ENCODE measurements around the gene LTBP1. TPM values are rescaled to one million over a fixed set of nuclear protein-coding genes. Genes with fewer than 3 reads are reported as not detected.

LTBP1 gene
- polyA plus RNA-seq, 1 donor (not counting 4 experiments of a cell fraction or from before 2014, with no cell fraction given) = 9.2 TPM

DNA sequence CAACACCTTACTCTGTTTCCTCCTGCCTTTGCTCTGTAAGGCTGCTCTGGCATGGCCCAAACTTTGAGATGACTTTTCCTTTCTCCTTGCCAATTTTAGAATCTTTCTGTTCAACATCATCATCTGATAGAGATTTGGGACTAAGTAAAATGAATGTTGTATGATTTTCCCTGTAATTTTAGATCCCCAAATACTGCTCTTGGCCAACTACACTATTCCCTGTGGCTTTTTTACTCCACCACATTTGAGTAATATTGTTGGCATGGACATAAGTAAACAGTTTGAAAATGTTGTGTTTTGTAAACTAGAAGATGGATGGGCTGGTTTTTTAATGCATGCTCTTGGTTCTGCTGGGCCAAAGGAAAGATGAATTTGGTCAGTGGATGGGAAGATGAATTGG is 12.1 kb downstream of the LTBP1 start:
- Histone ChIP-seq H4K20me1 (ENCODE audit: control insufficient read depth, extremely low read depth, insufficient read depth, low read length) (no peaks in the 10 kb centered on the region), H3K27me3 (ENCODE audit: control insufficient read depth, extremely low read depth, insufficient read depth, low read length) (no peaks in the 10 kb centered on the region), H3K4me2 (ENCODE audit: control insufficient read depth, extremely low read depth, insufficient read depth, low read depth, low read length) (no peak overlapping the region), H3K36me3 (ENCODE audit: control insufficient read depth in 2 of 2, extremely low read depth in 1 of 2, insufficient read depth in 2 of 2, low read length in 2 of 2) (no peaks in the 10 kb centered on the region), H2AFZ (ENCODE audit: control insufficient read depth, low read length) (no peak overlapping the region), H3K9ac (ENCODE audit: control insufficient read depth, extremely low read depth, insufficient read depth, low read length) (no peak overlapping the region), H3K4me1 (ENCODE audit: control insufficient read depth, extremely low read depth, insufficient read depth, low read length) (no peaks in the 10 kb centered on the region), H3K9me1 (ENCODE audit: control insufficient read depth, extremely low read depth, insufficient read depth, low read length) (no peaks in the 10 kb centered on the region), H3K4me3 (ENCODE audit: control insufficient read depth in 2 of 3, extremely low read depth in 1 of 3, insufficient read depth in 2 of 3, low read depth in 1 of 3, low read length in 3 of 3) (no peak overlapping the region), H3K79me2 (ENCODE audit: control insufficient read depth, insufficient read depth, low read length) (no peaks in the 10 kb centered on the region), H3K9me3 (ENCODE audit: control insufficient read depth, low read depth, low read length) (no peaks in the 10 kb centered on the region), H3K27ac (ENCODE audit: control insufficient read depth, insufficient read depth, low read length) (no peak overlapping the region)
- FAIRE-seq (no peak), DNase-seq (ENCODE audit: low read depth, low spot score) (no peak)
- TF ChIP-seq, protein P1, sequence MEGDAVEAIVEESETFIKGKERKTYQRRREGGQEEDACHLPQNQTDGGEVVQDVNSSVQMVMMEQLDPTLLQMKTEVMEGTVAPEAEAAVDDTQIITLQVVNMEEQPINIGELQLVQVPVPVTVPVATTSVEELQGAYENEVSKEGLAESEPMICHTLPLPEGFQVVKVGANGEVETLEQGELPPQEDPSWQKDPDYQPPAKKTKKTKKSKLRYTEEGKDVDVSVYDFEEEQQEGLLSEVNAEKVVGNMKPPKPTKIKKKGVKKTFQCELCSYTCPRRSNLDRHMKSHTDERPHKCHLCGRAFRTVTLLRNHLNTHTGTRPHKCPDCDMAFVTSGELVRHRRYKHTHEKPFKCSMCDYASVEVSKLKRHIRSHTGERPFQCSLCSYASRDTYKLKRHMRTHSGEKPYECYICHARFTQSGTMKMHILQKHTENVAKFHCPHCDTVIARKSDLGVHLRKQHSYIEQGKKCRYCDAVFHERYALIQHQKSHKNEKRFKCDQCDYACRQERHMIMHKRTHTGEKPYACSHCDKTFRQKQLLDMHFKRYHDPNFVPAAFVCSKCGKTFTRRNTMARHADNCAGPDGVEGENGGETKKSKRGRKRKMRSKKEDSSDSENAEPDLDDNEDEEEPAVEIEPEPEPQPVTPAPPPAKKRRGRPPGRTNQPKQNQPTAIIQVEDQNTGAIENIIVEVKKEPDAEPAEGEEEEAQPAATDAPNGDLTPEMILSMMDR (optimal IDR thresholded peaks at IDR 0.05 in 1 of 3, IDR thresholded peaks at IDR 0.05 in 1 of 3, conservative IDR thresholded peaks at IDR 0.05 in 1 of 3; ENCODE audit: extremely low read depth in 1 of 3, insufficient read depth in 2 of 3, low read length in 3 of 3) = no peak
- TF ChIP-seq EZH2 (IDR thresholded peaks at IDR 0.05; ENCODE audit: low read length) = no peak
- dilution Hi-C loops (cut with MboI; ENCODE audit: extremely low pct_ligation_motif_present, low sequenced_read_pairs) = no loop called here

- H3K4me2 ChIP-seq (ENCODE audit: control insufficient read depth, extremely low read depth, insufficient read depth, low read depth, low read length) = no peak overlapping the region
- H3K27me3 ChIP-seq (ENCODE audit: control insufficient read depth, extremely low read depth, insufficient read depth, low read length) = no peaks in the 10 kb centered on the region
- H3K9me1 ChIP-seq (ENCODE audit: control insufficient read depth, extremely low read depth, insufficient read depth, low read length) = no peaks in the 10 kb centered on the region
- H2AFZ ChIP-seq (ENCODE audit: control insufficient read depth, low read length) = no peak overlapping the region
- H3K4me3 ChIP-seq (ENCODE audit: control insufficient read depth in 2 of 3, extremely low read depth in 1 of 3, insufficient read depth in 2 of 3, low read depth in 1 of 3, low read length in 3 of 3) = no peak overlapping the region
- H3K79me2 ChIP-seq (ENCODE audit: control insufficient read depth, insufficient read depth, low read length) = no peaks in the 10 kb centered on the region
- H3K9ac ChIP-seq (ENCODE audit: control insufficient read depth, extremely low read depth, insufficient read depth, low read length) = no peak overlapping the region
- TF ChIP-seq, protein P1 (optimal IDR thresholded peaks at IDR 0.05 in 1 of 3, IDR thresholded peaks at IDR 0.05 in 1 of 3, conservative IDR thresholded peaks at IDR 0.05 in 1 of 3; ENCODE audit: extremely low read depth in 1 of 3, insufficient read depth in 2 of 3, low read length in 3 of 3) = no peak
- no peak for TF ChIP-seq EZH2 (IDR thresholded peaks at IDR 0.05; ENCODE audit: low read length)
- H3K36me3 ChIP-seq (ENCODE audit: control insufficient read depth in 2 of 2, extremely low read depth in 1 of 2, insufficient read depth in 2 of 2, low read length in 2 of 2) = no peaks in the 10 kb centered on the region
- H4K20me1 ChIP-seq (ENCODE audit: control insufficient read depth, extremely low read depth, insufficient read depth, low read length) = no peaks in the 10 kb centered on the region
- FAIRE-seq (no peak), DNase-seq (ENCODE audit: low read depth, low spot score) (no peak)
- H3K27ac ChIP-seq (ENCODE audit: control insufficient read depth, insufficient read depth, low read length) = no peak overlapping the region
- H3K9me3 ChIP-seq (ENCODE audit: control insufficient read depth, low read depth, low read length) = no peaks in the 10 kb centered on the region
- dilution Hi-C loops (cut with MboI; ENCODE audit: extremely low pct_ligation_motif_present, low sequenced_read_pairs) = no loop called here
- H3K4me1 ChIP-seq (ENCODE audit: control insufficient read depth, extremely low read depth, insufficient read depth, low read length) = no peaks in the 10 kb centered on the region
Observed at GRCh38 chr2:32960238-32960637, 13.5 kb downstream of the LTBP1 start.

Measured in keratinocyte (primary cell).